K562 (cell line): Measurements from ENCODE around the gene CTPS2. TPM values are rescaled to one million over a fixed set of nuclear protein-coding genes. Genes with fewer than 3 reads are reported as not detected.

Experiments
- ATAC-seq: fragments of 200-7000 bp; cut with Tn5 transposase; 3 replicates; pipeline ENCODE4 v1.9.1; 2020; ENCODE audit warnings: moderate library complexity
- BruUV-seq: library from RNA; stranded (reverse); fragments of 400-500 nt; replicated peaks from 2 replicates; lab custom pipeline; 2021; lab: Mats Ljungman, UMichigan
- CTCF ChIA-PET: fragments of 300-600 bp; formaldehyde crosslinking; extraction: SDS; loops from one replicate; lab custom pipeline; 2021; ENCODE audit warnings: low intra/inter-chr PET ratio; lab: Yijun Ruan, JAX
- POLR2A ChIA-PET: fragments of 300-600, 350-650 bp; sonication (Branson Sonifier 250); formaldehyde crosslinking; extraction: SDS; loops from one replicate; lab custom pipeline; 2021; ENCODE audit warnings: antibody characterized with exemption, inconsistent platforms; lab: Yijun Ruan, JAX
- DNase-seq, 4 experiments: peaks; one replicate each; pipeline versions ENCODE4 v3.0.0 to v3.0.0-alpha.2; 2011 to 2018; ENCODE audit warnings: low spot score in 3 of 4, mixed read lengths in 3 of 4; ENCODE audit errors: extremely low read depth in 1 of 4
- FAIRE-seq: peaks from 2 replicates; lab custom pipeline; 2011; peaks lifted over from hg19 to GRCh38; lab: Jason Lieb, UNC
- H2AFZ ChIP-seq: 2 replicates; pipeline ENCODE4 v1.6.0; 2011; ENCODE audit warnings: low read depth, low read length, control low read depth, inconsistent platforms
- H3K27ac ChIP-seq: fragments of 200-600 bp; 3 replicates; pipeline ENCODE4 v1.8.0; 2011; ENCODE audit warnings: low read depth, mild to moderate bottlenecking, control low read depth, inconsistent platforms, low read length, moderate library complexity, mixed read lengths; ENCODE audit errors: extremely low read depth
- H3K27me3 ChIP-seq, 2 experiments: fragments of 300-600 bp in 1 of 2; 2 replicates in 1 of 2; 3 replicates in 1 of 2; pipeline versions ENCODE4 v1.6.0 to v1.8.0; 2011; ENCODE audit warnings: inconsistent platforms in 2 of 2, low read length in 2 of 2, mild to moderate bottlenecking in 1 of 2, mixed read lengths in 1 of 2, moderate library complexity in 1 of 2; ENCODE audit not compliant: control insufficient read depth in 2 of 2, insufficient read depth in 2 of 2
- H3K36me3 ChIP-seq: fragments of 300-600 bp; 3 replicates; pipeline ENCODE4 v1.8.0; 2011; ENCODE audit warnings: mild to moderate bottlenecking, low read length, inconsistent platforms; ENCODE audit not compliant: control insufficient read depth, insufficient read depth
- H3K4me1 ChIP-seq, 2 experiments: fragments of 200-600 bp in 1 of 2; replicated peaks in 1 of 2; 2 replicates in 1 of 2; 3 replicates in 1 of 2; pipeline versions ENCODE4 v1.5.1 to v1.8.0; 2011; ENCODE audit warnings: inconsistent platforms in 2 of 2, low read length in 2 of 2, mild to moderate bottlenecking in 1 of 2, mixed read lengths in 1 of 2, moderate library complexity in 1 of 2; ENCODE audit not compliant: control insufficient read depth in 2 of 2, insufficient read depth in 2 of 2
- H3K4me2 ChIP-seq: 2 replicates; pipeline ENCODE4 v1.6.1; 2011; ENCODE audit warnings: low read length, control low read depth, inconsistent platforms, mixed read lengths; ENCODE audit not compliant: insufficient read depth
- H3K4me3 ChIP-seq: fragments of 200-600 bp; sonication (generic), shearing (Covaris generic); 2 replicates; pipeline ENCODE4 v1.5.1; 2016; ENCODE audit warnings: control low read depth, inconsistent platforms
- H3K79me2 ChIP-seq: fragments of 200-600 bp; 3 replicates; pipeline ENCODE4 v1.8.0; 2011; ENCODE audit warnings: low read length, inconsistent platforms; ENCODE audit not compliant: control insufficient read depth, insufficient read depth
- H3K9ac ChIP-seq, 2 experiments: 2 replicates each; pipeline versions ENCODE4 v1.6.0 to v1.6.1; 2011; ENCODE audit warnings: low read depth in 2 of 2, low read length in 2 of 2, control low read depth in 1 of 2, inconsistent platforms in 1 of 2, mild to moderate bottlenecking in 1 of 2, mixed read lengths in 1 of 2; ENCODE audit not compliant: insufficient read depth in 1 of 2
- H3K9me1 ChIP-seq: one replicate; pipeline ENCODE4 v1.6.0; 2011; ENCODE audit warnings: inconsistent platforms, mild to moderate bottlenecking, low read length, moderate library complexity; ENCODE audit not compliant: control insufficient read depth, insufficient read depth
- H3K9me3 ChIP-seq: replicated peaks from 2 replicates; pipeline ENCODE4 v1.5.1; 2011; ENCODE audit warnings: low read depth, low read length, inconsistent platforms; ENCODE audit not compliant: control insufficient read depth, insufficient read depth
- H4K20me1 ChIP-seq: replicated peaks from 2 replicates; pipeline ENCODE4 v1.6.1; 2011; ENCODE audit warnings: low read length, inconsistent platforms, mixed read lengths; ENCODE audit not compliant: control insufficient read depth, insufficient read depth
- ELF1 ChIP-seq: fragments of 200-800 bp; sonication (Bioruptor generic); IDR thresholded peaks from 2 replicates; pipeline ENCODE4 v1.6.1; 2016; ENCODE audit warnings: missing genetic modification characterization, missing compliant biosample characterization
- MCM2 ChIP-seq: fragments of 450-650 bp; IDR thresholded peaks from 2 replicates; pipeline ENCODE4 v1.6.1; 2017; ENCODE audit warnings: low read depth, mild to moderate bottlenecking
- ZNF717 ChIP-seq: fragments of 250-450 bp; sonication (Bioruptor Pico); IDR thresholded peaks from 2 replicates; pipeline ENCODE4 v1.5.0; 2021
- ZNF75A ChIP-seq: fragments of 450-650 bp; formaldehyde crosslinking; IDR thresholded peaks from 2 replicates; pipeline ENCODE4 v1.4.0; 2020; ENCODE audit warnings: mild to moderate bottlenecking
- in situ Hi-C: fragments of 300-500 bp; cut with MboI; formaldehyde crosslinking; loops from 4 replicates; pipeline ENCODE4 v1.15.0; 2018; ENCODE audit warnings: inconsistent platforms, mixed read lengths
- intact Hi-C: fragments of 100-400 bp; cut with micrococcal nuclease; formaldehyde crosslinking; loops from 2 replicates; pipeline ENCODE4 v1.14.2; 2022
- polyA plus RNA-seq, 8 experiments: library from polyadenylated mRNA; depleted of rRNA in 4 of 8; stranded (reverse) in 5 of 8; unstranded in 3 of 8; fragments of >200 nt; fragmentation: Nextera tagmentation in 2 of 8; fragmentation: Illumina TruSeq in 1 of 8; extraction: Ambion mirVana in 2 of 8; extraction: Trizol in 1 of 8; gene quantifications; 2 replicates each; pipeline versions ENCODE4 v1.2.1 to v1.2.3, GENCODE V29; 2011 to 2014; ENCODE audit warnings: inconsistent platforms in 1 of 8, missing spikeins in 1 of 8
- total RNA-seq, 7 experiments: library from RNA; depleted of rRNA in 6 of 7; stranded (reverse); fragments of >200 nt in 6 of 7; fragmentation: Illumina TruSeq in 2 of 7; extraction: Trizol in 2 of 7; gene quantifications; 2 replicates each; pipeline versions ENCODE4 v1.2.1 to v1.2.3, GENCODE V29; 2011 to 2021; ENCODE audit warnings: low replicate concordance in 1 of 7
- TF ChIP-seq, protein P1 (sequence below), 2 experiments: IDR thresholded peaks; 2 replicates each; pipeline ENCODE4 v1.6.1; 2012; ENCODE audit warnings: improper control_type of control experiment in 2 of 2, low read depth in 2 of 2, low read length in 2 of 2, borderline replicate concordance in 1 of 2
- TF ChIP-seq, protein P2 (sequence below): fragments of 200-600 bp; sonication (generic); IDR thresholded peaks from one replicate; pipeline ENCODE4 v1.6.1; 2012; ENCODE audit warnings: mild to moderate bottlenecking, low read depth, low read length, inconsistent platforms

CTPS2 gene
- total and polyA plus RNA-seq, 9 of the 15 experiments (the other 6 are each of a cell fraction or from before 2014, with no cell fraction given), result 5.4 to 19.5 (median 14.1) TPM

DNA sequence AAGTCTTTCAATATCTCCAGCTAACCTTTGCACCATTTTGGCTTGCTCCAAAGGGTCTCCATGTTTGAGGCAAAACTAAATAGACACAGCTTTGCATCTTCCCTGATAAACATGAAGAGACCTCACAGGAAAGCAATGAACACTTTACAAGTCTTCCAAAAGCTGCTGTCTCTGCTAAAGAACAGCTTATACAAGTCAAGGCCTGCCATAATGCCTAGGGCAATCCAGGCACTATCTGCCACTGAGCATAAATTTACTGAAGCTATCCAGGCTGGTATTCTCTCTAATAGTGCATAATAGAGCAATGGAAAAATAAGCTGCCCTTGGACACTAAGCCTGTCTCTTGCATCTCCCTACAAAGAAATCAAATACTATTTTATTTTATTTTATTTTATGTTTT lies 122.6 kb downstream of the CTPS2 start:
- no peak overlapping the region for H3K9ac ChIP-seq
- H3K27ac ChIP-seq, result no peak overlapping the region
- H2AFZ ChIP-seq, result no peak overlapping the region
- no peak for TF ChIP-seq ZNF75A (CRISPR knock-in tag)
- TF ChIP-seq, protein P1, sequence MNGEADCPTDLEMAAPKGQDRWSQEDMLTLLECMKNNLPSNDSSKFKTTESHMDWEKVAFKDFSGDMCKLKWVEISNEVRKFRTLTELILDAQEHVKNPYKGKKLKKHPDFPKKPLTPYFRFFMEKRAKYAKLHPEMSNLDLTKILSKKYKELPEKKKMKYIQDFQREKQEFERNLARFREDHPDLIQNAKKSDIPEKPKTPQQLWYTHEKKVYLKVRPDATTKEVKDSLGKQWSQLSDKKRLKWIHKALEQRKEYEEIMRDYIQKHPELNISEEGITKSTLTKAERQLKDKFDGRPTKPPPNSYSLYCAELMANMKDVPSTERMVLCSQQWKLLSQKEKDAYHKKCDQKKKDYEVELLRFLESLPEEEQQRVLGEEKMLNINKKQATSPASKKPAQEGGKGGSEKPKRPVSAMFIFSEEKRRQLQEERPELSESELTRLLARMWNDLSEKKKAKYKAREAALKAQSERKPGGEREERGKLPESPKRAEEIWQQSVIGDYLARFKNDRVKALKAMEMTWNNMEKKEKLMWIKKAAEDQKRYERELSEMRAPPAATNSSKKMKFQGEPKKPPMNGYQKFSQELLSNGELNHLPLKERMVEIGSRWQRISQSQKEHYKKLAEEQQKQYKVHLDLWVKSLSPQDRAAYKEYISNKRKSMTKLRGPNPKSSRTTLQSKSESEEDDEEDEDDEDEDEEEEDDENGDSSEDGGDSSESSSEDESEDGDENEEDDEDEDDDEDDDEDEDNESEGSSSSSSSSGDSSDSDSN (IDR thresholded peaks at IDR 0.05; ENCODE audit: borderline replicate concordance in 1 of 2, low read depth in 2 of 2, low read length in 2 of 2), result no peak
- no peak for TF ChIP-seq ELF1 (tag)
- TF ChIP-seq, protein P2, sequence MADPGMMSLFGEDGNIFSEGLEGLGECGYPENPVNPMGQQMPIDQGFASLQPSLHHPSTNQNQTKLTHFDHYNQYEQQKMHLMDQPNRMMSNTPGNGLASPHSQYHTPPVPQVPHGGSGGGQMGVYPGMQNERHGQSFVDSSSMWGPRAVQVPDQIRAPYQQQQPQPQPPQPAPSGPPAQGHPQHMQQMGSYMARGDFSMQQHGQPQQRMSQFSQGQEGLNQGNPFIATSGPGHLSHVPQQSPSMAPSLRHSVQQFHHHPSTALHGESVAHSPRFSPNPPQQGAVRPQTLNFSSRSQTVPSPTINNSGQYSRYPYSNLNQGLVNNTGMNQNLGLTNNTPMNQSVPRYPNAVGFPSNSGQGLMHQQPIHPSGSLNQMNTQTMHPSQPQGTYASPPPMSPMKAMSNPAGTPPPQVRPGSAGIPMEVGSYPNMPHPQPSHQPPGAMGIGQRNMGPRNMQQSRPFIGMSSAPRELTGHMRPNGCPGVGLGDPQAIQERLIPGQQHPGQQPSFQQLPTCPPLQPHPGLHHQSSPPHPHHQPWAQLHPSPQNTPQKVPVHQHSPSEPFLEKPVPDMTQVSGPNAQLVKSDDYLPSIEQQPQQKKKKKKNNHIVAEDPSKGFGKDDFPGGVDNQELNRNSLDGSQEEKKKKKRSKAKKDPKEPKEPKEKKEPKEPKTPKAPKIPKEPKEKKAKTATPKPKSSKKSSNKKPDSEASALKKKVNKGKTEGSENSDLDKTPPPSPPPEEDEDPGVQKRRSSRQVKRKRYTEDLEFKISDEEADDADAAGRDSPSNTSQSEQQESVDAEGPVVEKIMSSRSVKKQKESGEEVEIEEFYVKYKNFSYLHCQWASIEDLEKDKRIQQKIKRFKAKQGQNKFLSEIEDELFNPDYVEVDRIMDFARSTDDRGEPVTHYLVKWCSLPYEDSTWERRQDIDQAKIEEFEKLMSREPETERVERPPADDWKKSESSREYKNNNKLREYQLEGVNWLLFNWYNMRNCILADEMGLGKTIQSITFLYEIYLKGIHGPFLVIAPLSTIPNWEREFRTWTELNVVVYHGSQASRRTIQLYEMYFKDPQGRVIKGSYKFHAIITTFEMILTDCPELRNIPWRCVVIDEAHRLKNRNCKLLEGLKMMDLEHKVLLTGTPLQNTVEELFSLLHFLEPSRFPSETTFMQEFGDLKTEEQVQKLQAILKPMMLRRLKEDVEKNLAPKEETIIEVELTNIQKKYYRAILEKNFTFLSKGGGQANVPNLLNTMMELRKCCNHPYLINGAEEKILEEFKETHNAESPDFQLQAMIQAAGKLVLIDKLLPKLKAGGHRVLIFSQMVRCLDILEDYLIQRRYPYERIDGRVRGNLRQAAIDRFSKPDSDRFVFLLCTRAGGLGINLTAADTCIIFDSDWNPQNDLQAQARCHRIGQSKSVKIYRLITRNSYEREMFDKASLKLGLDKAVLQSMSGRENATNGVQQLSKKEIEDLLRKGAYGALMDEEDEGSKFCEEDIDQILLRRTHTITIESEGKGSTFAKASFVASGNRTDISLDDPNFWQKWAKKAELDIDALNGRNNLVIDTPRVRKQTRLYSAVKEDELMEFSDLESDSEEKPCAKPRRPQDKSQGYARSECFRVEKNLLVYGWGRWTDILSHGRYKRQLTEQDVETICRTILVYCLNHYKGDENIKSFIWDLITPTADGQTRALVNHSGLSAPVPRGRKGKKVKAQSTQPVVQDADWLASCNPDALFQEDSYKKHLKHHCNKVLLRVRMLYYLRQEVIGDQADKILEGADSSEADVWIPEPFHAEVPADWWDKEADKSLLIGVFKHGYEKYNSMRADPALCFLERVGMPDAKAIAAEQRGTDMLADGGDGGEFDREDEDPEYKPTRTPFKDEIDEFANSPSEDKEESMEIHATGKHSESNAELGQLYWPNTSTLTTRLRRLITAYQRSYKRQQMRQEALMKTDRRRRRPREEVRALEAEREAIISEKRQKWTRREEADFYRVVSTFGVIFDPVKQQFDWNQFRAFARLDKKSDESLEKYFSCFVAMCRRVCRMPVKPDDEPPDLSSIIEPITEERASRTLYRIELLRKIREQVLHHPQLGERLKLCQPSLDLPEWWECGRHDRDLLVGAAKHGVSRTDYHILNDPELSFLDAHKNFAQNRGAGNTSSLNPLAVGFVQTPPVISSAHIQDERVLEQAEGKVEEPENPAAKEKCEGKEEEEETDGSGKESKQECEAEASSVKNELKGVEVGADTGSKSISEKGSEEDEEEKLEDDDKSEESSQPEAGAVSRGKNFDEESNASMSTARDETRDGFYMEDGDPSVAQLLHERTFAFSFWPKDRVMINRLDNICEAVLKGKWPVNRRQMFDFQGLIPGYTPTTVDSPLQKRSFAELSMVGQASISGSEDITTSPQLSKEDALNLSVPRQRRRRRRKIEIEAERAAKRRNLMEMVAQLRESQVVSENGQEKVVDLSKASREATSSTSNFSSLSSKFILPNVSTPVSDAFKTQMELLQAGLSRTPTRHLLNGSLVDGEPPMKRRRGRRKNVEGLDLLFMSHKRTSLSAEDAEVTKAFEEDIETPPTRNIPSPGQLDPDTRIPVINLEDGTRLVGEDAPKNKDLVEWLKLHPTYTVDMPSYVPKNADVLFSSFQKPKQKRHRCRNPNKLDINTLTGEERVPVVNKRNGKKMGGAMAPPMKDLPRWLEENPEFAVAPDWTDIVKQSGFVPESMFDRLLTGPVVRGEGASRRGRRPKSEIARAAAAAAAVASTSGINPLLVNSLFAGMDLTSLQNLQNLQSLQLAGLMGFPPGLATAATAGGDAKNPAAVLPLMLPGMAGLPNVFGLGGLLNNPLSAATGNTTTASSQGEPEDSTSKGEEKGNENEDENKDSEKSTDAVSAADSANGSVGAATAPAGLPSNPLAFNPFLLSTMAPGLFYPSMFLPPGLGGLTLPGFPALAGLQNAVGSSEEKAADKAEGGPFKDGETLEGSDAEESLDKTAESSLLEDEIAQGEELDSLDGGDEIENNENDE, result no peak
- no peak for TF ChIP-seq MCM2
- no peak for TF ChIP-seq ZNF717 (CRISPR knock-in tag)
- H3K9me1 ChIP-seq, result no peaks in the 10 kb centered on the region
- no peak overlapping the region for H3K4me3 ChIP-seq
- DNase-seq (no peak), FAIRE-seq (no peak), ATAC-seq (no peak)
- no TSS peak for BruUV-seq
- in situ Hi-C loops (no loop called here), intact Hi-C loops (no loop called here)
- no peak overlapping the region for H3K4me2 ChIP-seq
- no peaks in the 10 kb centered on the region for H3K27me3 ChIP-seq
- H3K36me3 ChIP-seq, result peaks cover 5% of the 10 kb centered on the region; the same call in 1 of the 3 replicates
- H3K4me1 ChIP-seq, result no peaks in the 10 kb centered on the region; a peak in 1 of 5 replicates
- ChIA-PET CTCF (no interaction called here), POLR2A (no interaction called here)
- no peaks in the 10 kb centered on the region for H3K9me3 ChIP-seq
- no peaks in the 10 kb centered on the region for H4K20me1 ChIP-seq
- no peaks in the 10 kb centered on the region for H3K79me2 ChIP-seq
